IMR-90 (cell line): Measurements from ENCODE around the gene GP9. TPM values are rescaled to one million over a fixed set of nuclear protein-coding genes. Genes with fewer than 3 reads are reported as not detected.

Source experiments
- ATAC-seq: fragments of 200-7000 bp; cut with Tn5 transposase; 2 replicates; pipeline ENCODE4 v1.9.1; 2020; ENCODE audit warnings: low read depth, mild to moderate bottlenecking, moderate library complexity
- BruUV-seq: library from RNA; stranded (reverse); fragments of 400-500 nt; replicated peaks from 2 replicates; lab custom pipeline; 2021; lab: Mats Ljungman, UMichigan
- CTCF ChIA-PET: fragments of 300-600 bp; formaldehyde crosslinking; extraction: SDS; loops from one replicate; lab custom pipeline; 2021; ENCODE audit warnings: antibody characterized with exemption; lab: Yijun Ruan, JAX
- POLR2A ChIA-PET: fragments of 300-600 bp; sonication (Branson Sonifier 250); formaldehyde crosslinking; loops from one replicate; lab custom pipeline; 2022; ENCODE audit warnings: antibody characterized with exemption; ENCODE audit not compliant: unreplicated experiment; lab: Charles Lee
- DNase-seq: peaks from one replicate; pipeline ENCODE4 v3.0.0; 2013
- H2AFZ ChIP-seq: replicated peaks from 2 replicates; pipeline ENCODE3; 2013; ENCODE audit warnings: low read length, mild to moderate bottlenecking; ENCODE audit not compliant: poor library complexity
- H2AK5ac ChIP-seq: 2 replicates; pipeline ENCODE4 v1.6.1; 2013; ENCODE audit warnings: low read depth, low read length, inconsistent platforms
- H2AK9ac ChIP-seq: replicated peaks from 2 replicates; pipeline ENCODE3; 2013; ENCODE audit warnings: mild to moderate bottlenecking, low read depth, low read length, moderate library complexity; ENCODE audit not compliant: poor library complexity
- H2BK120ac ChIP-seq: 2 replicates; pipeline ENCODE4 v1.6.1; 2013; ENCODE audit warnings: low read depth, low read length, inconsistent platforms
- H2BK15ac ChIP-seq: 3 replicates; pipeline ENCODE4 v1.6.1; 2013; ENCODE audit warnings: low read depth, low read length, inconsistent platforms
- H2BK20ac ChIP-seq: 2 replicates; pipeline ENCODE4 v1.6.1; 2013; ENCODE audit warnings: low read depth, mild to moderate bottlenecking, inconsistent platforms, low read length, moderate library complexity
- H2BK5ac ChIP-seq: 2 replicates; pipeline ENCODE4 v1.6.1; 2013; ENCODE audit warnings: mild to moderate bottlenecking, low read depth, low read length, inconsistent platforms; ENCODE audit not compliant: poor library complexity, severe bottlenecking
- H3K14ac ChIP-seq: replicated peaks from 2 replicates; pipeline ENCODE4 v1.6.1; 2013; ENCODE audit warnings: low read depth, low read length, inconsistent platforms
- H3K18ac ChIP-seq: 2 replicates; pipeline ENCODE4 v1.6.1; 2013; ENCODE audit warnings: low read depth, low read length, control low read depth
- H3K23ac ChIP-seq: 2 replicates; pipeline ENCODE4 v1.6.1; 2013; ENCODE audit warnings: low read depth, low read length, inconsistent platforms
- H3K27ac ChIP-seq: 2 replicates; pipeline ENCODE4 v1.5.1; 2013; ENCODE audit warnings: mild to moderate bottlenecking, control low read depth, low read length; ENCODE audit not compliant: insufficient read depth
- H3K27me3 ChIP-seq: 2 replicates; pipeline ENCODE4 v1.6.1; 2013; ENCODE audit warnings: low read length; ENCODE audit not compliant: control insufficient read depth, insufficient read depth
- H3K36me3 ChIP-seq: 2 replicates; pipeline ENCODE4 v1.6.1; 2013; ENCODE audit warnings: low read length, mixed read lengths; ENCODE audit not compliant: control insufficient read depth, insufficient read depth
- H3K4ac ChIP-seq: 2 replicates; pipeline ENCODE4 v1.6.1; 2013; ENCODE audit warnings: low read depth, low read length, inconsistent platforms
- H3K4me1 ChIP-seq: 2 replicates; pipeline ENCODE4 v1.6.1; 2013; ENCODE audit warnings: low read length, mixed read lengths; ENCODE audit not compliant: control insufficient read depth, insufficient read depth
- H3K4me2 ChIP-seq: 2 replicates; pipeline ENCODE4 v1.6.1; 2013; ENCODE audit warnings: low read depth, mild to moderate bottlenecking, control low read depth, low read length, moderate library complexity
- H3K4me3 ChIP-seq: 2 replicates; pipeline ENCODE4 v1.5.1; 2013; ENCODE audit warnings: low read depth, mild to moderate bottlenecking, control low read depth, low read length, moderate library complexity; ENCODE audit not compliant: insufficient read depth
- H3K56ac ChIP-seq: 2 replicates; pipeline ENCODE4 v1.6.1; 2013; ENCODE audit warnings: low read length, inconsistent platforms; ENCODE audit not compliant: insufficient read depth; ENCODE audit errors: extremely low read depth
- H3K79me1 ChIP-seq, 2 experiments: 2 replicates each; pipeline ENCODE4 v1.6.1; 2013; ENCODE audit warnings: low read length in 2 of 2, inconsistent platforms in 1 of 2, low read depth in 1 of 2
- H3K9ac ChIP-seq: 2 replicates; pipeline ENCODE4 v1.6.1; 2013; ENCODE audit warnings: low read depth, low read length, control low read depth
- H3K9me1 ChIP-seq: 2 replicates; pipeline ENCODE4 v1.6.1; 2013; ENCODE audit warnings: low read length, inconsistent platforms; ENCODE audit not compliant: insufficient read depth
- H3K9me3 ChIP-seq: 2 replicates; pipeline ENCODE4 v1.6.1; 2013; ENCODE audit warnings: low read length; ENCODE audit not compliant: control insufficient read depth, insufficient read depth
- H4K20me1 ChIP-seq: 2 replicates; pipeline ENCODE4 v1.6.1; 2013; ENCODE audit warnings: low read length, inconsistent platforms; ENCODE audit not compliant: insufficient read depth
- H4K5ac ChIP-seq: 2 replicates; pipeline ENCODE4 v1.6.1; 2013; ENCODE audit warnings: mild to moderate bottlenecking, low read depth, low read length, control low read depth
- H4K8ac ChIP-seq, 2 experiments: 2 replicates each; pipeline ENCODE4 v1.6.1; 2013; ENCODE audit warnings: low read depth in 2 of 2, low read length in 2 of 2, control low read depth in 1 of 2, inconsistent platforms in 1 of 2
- H4K91ac ChIP-seq: 2 replicates; pipeline ENCODE4 v1.6.1; 2013; ENCODE audit warnings: low read depth, low read length, inconsistent platforms; ENCODE audit not compliant: insufficient read depth
- CEBPB ChIP-seq: IDR thresholded peaks from 2 replicates; pipeline ENCODE4 v1.6.1; 2012; ENCODE audit warnings: low read depth, low read length, improper control_type of control experiment
- FOS ChIP-seq: fragments of 150-350 bp; IDR thresholded peaks from 2 replicates; pipeline ENCODE4 v1.6.1; 2016; ENCODE audit warnings: low read depth, low read length
- POLR2A ChIP-seq: IDR thresholded peaks from 2 replicates; pipeline ENCODE4 v1.6.1; 2012; ENCODE audit warnings: mild to moderate bottlenecking, low read depth, low read length
- RCOR1 ChIP-seq: IDR thresholded peaks from 2 replicates; pipeline ENCODE4 v1.6.1; 2012; ENCODE audit warnings: mild to moderate bottlenecking, low read length, improper control_type of control experiment; ENCODE audit not compliant: insufficient replicate concordance
- SMC3 ChIP-seq: fragments of 150-350 bp; IDR thresholded peaks from 2 replicates; pipeline ENCODE4 v1.6.1; 2016; ENCODE audit warnings: low read depth, mild to moderate bottlenecking, antibody characterized with exemption, low read length, moderate library complexity
- WGBS, 2 experiments: methylation state at CpG; one replicate each; pipeline versions ENCODE4 v1.1.5 to v1.1.7; 2013; ENCODE audit warnings: missing lambda C conversion rate in 2 of 2; ENCODE audit not compliant: insufficient read length in 1 of 2; ENCODE audit errors: extremely low coverage in 2 of 2; 5-methylcytosine and 5-hydroxymethylcytosine counted together
- dilution Hi-C: fragments of 300-500 bp; cut with HindIII; formaldehyde crosslinking; loops from one replicate; pipeline ENCODE4 v1.14.3; 2018; ENCODE audit warnings: low sequenced_read_pairs; ENCODE audit not compliant: unreplicated experiment
- in situ Hi-C: fragments of 300-500 bp; cut with MboI; formaldehyde crosslinking; loops from 3 replicates; pipeline ENCODE4 v1.14.3; 2019; ENCODE audit warnings: low sequenced_read_pairs, inconsistent platforms, mixed read lengths
- intact Hi-C: fragments of 100-400 bp; cut with micrococcal nuclease; formaldehyde crosslinking; loops from 2 replicates; pipeline ENCODE4 v1.10.0; 2022
- polyA plus RNA-seq, 3 experiments: library from polyadenylated mRNA; depleted of rRNA; stranded (reverse); fragments of >200 nt; gene quantifications; 2 replicates each; pipeline ENCODE4 v1.2.3, GENCODE V29; 2012; ENCODE audit warnings: low replicate concordance in 1 of 3
- total RNA-seq: library from RNA; depleted of rRNA; stranded (reverse); fragments of >200 nt; gene quantifications from 2 replicates; pipeline ENCODE4 v1.2.3, GENCODE V29; 2012
- TF ChIP-seq, protein P1 (sequence below): conservative IDR thresholded peaks from 2 replicates; pipeline ENCODE4 v1.5.1; 2012; ENCODE audit warnings: mild to moderate bottlenecking, low read depth, low read length, improper control_type of control experiment

GP9 gene
- total and polyA plus RNA-seq, 2 of the 4 experiments (the other 2 are of a cell fraction), result not detected

DNA sequence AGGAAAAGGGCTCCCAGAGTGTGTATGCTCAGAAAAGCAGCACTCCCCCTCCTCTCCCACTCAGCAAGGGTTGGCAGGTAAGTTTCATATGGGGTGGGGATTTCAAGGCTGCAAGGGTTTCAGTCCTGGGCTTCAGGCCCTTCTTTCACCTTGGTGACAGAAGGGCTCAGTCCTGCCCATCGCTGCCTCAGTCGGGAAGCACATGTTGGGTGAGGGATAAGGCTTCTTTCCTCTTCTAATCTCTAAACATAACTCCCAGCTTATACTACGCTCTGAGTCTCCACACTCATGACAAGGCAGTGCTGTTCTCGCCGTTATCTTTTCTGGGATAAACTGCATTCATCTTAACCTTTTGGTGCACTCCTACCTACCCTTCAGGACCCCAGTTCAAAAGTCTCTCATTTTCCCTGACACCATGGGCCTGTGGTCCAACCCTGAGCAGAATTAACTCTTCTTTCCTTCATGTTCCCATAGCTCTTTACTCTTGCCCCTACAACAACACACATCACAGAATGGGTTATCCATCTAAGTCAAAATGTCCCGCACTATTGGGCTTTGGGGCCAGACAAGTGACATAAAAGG lies 44.0 kb downstream of the GP9 start:
- Histone ChIP-seq H3K27ac (no peak overlapping the region), H3K36me3 (peaks cover 23% of the 10 kb centered on the region), H3K9ac (no peak overlapping the region), H4K5ac (no peak overlapping the region), H4K20me1 (peaks cover 83% of the 10 kb centered on the region), H2AFZ (no peak overlapping the region), H3K9me1 (peaks cover 8% of the 10 kb centered on the region), H3K4me3 (no peak overlapping the region), H3K23ac (no peak overlapping the region), H2BK5ac (no peak overlapping the region), H2BK120ac (no peak overlapping the region), H3K18ac (no peak overlapping the region), H3K27me3 (no peaks in the 10 kb centered on the region), H4K8ac (no peak overlapping the region), H3K4me2 (no peak overlapping the region), H3K79me1 (peaks cover 29 to 80% of the 10 kb centered on the region in 2 experiments), H2BK15ac (no peak overlapping the region), H3K9me3 (no peaks in the 10 kb centered on the region), H3K4me1 (no peaks in the 10 kb centered on the region), H2AK9ac (no peak overlapping the region), H2AK5ac (no peak overlapping the region), H3K4ac (no peak overlapping the region), H3K14ac (no peak overlapping the region), H4K91ac (no peak overlapping the region), H3K56ac (no peak overlapping the region), H2BK20ac (no peak overlapping the region)
- intact Hi-C loops (no loop called here), in situ Hi-C loops (no loop called here), dilution Hi-C loops (no loop called here)
- ATAC-seq, result no peak
- POLR2A ChIA-PET, result no interaction called here
- DNase-seq, result no peak
- WGBS, 2 experiments, result no CpG with 5 or more reads among the region's 6 CpGs
- no TSS peak for BruUV-seq
- TF ChIP-seq SMC3 (no peak), POLR2A (no peak), FOS (no peak), RCOR1 (no peak), CEBPB (no peak)
- TF ChIP-seq, protein P1, sequence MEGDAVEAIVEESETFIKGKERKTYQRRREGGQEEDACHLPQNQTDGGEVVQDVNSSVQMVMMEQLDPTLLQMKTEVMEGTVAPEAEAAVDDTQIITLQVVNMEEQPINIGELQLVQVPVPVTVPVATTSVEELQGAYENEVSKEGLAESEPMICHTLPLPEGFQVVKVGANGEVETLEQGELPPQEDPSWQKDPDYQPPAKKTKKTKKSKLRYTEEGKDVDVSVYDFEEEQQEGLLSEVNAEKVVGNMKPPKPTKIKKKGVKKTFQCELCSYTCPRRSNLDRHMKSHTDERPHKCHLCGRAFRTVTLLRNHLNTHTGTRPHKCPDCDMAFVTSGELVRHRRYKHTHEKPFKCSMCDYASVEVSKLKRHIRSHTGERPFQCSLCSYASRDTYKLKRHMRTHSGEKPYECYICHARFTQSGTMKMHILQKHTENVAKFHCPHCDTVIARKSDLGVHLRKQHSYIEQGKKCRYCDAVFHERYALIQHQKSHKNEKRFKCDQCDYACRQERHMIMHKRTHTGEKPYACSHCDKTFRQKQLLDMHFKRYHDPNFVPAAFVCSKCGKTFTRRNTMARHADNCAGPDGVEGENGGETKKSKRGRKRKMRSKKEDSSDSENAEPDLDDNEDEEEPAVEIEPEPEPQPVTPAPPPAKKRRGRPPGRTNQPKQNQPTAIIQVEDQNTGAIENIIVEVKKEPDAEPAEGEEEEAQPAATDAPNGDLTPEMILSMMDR, result no peak
- CTCF ChIA-PET, result no interaction called here
